ENCODE results near the gene TMEM115. TPM values are rescaled to one million over a fixed set of nuclear protein-coding genes. Genes with fewer than 3 reads are reported as not detected.

Gene TMEM115
- total and polyA plus RNA-seq, 2 experiments from 2014 or later: 17.8 to 49.2 TPM

DNA sequence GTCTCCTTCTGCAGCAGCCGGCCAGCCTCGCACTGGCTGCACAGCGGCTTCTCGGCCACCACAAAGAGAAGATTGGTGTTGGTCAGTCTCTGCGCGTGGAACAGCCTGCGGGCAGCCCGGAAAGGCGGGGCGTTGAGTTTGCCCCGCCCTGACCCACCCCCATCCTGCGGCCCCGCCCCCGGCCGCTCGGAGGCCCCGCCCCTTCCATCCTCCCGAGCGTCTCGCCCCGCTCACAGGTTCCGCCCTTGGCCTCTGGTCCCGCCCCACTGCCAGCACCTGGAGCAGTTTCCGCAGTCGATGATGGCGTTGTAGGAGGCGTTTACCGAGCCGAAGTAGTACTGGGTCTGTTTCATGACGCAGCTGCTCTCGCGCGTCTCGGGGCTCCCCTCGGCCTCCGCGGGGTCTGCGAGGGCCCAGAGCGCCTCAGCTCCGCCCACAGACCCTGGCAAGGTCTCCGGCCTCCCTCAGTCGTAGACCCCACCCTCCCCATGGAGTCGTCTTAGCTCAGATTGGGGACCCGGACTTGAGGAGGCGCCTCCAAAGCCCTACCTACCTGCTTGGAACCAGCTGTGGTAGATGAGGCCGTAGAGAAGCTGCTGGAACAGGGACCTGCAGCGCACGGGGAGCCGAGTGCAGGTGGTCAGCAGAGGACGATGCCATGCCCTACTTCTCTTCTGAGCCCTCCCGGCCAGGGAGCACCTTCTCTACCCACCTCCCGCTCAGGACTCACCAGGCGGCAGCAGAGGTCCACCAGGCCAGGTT is 5.9 kb upstream of the TMEM115 start (continued):
- TF ChIP-seq, protein P1, sequence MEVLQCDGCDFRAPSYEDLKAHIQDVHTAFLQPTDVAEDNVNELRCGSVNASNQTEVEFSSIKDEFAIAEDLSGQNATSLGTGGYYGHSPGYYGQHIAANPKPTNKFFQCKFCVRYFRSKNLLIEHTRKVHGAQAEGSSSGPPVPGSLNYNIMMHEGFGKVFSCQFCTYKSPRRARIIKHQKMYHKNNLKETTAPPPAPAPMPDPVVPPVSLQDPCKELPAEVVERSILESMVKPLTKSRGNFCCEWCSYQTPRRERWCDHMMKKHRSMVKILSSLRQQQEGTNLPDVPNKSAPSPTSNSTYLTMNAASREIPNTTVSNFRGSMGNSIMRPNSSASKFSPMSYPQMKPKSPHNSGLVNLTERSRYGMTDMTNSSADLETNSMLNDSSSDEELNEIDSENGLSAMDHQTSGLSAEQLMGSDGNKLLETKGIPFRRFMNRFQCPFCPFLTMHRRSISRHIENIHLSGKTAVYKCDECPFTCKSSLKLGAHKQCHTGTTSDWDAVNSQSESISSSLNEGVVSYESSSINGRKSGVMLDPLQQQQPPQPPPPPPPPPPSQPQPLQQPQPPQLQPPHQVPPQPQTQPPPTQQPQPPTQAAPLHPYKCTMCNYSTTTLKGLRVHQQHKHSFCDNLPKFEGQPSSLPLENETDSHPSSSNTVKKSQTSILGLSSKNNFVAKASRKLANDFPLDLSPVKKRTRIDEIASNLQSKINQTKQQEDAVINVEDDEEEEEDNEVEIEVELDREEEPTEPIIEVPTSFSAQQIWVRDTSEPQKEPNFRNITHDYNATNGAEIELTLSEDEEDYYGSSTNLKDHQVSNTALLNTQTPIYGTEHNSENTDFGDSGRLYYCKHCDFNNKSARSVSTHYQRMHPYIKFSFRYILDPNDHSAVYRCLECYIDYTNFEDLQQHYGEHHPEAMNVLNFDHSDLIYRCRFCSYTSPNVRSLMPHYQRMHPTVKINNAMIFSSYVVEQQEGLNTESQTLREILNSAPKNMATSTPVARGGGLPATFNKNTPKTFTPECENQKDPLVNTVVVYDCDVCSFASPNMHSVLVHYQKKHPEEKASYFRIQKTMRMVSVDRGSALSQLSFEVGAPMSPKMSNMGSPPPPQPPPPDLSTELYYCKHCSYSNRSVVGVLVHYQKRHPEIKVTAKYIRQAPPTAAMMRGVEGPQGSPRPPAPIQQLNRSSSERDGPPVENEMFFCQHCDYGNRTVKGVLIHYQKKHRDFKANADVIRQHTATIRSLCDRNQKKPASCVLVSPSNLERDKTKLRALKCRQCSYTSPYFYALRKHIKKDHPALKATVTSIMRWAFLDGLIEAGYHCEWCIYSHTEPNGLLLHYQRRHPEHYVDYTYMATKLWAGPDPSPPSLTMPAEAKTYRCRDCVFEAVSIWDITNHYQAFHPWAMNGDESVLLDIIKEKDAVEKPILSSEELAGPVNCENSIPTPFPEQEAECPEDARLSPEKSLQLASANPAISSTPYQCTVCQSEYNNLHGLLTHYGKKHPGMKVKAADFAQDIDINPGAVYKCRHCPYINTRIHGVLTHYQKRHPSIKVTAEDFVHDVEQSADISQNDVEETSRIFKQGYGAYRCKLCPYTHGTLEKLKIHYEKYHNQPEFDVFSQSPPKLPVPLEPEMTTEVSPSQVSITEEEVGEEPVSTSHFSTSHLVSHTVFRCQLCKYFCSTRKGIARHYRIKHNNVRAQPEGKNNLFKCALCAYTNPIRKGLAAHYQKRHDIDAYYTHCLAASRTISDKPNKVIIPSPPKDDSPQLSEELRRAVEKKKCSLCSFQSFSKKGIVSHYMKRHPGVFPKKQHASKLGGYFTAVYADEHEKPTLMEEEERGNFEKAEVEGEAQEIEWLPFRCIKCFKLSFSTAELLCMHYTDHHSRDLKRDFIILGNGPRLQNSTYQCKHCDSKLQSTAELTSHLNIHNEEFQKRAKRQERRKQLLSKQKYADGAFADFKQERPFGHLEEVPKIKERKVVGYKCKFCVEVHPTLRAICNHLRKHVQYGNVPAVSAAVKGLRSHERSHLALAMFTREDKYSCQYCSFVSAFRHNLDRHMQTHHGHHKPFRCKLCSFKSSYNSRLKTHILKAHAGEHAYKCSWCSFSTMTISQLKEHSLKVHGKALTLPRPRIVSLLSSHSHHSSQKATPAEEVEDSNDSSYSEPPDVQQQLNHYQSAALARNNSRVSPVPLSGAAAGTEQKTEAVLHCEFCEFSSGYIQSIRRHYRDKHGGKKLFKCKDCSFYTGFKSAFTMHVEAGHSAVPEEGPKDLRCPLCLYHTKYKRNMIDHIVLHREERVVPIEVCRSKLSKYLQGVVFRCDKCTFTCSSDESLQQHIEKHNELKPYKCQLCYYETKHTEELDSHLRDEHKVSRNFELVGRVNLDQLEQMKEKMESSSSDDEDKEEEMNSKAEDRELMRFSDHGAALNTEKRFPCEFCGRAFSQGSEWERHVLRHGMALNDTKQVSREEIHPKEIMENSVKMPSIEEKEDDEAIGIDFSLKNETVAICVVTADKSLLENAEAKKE (CRISPR knock-in tag; IDR thresholded peaks at IDR 0.05): no peak
- TF ChIP-seq POLR2AphosphoS5 (IDR thresholded peaks at IDR 0.05; ENCODE audit: low read depth): peak; percentile 53; the same call in 1 of the 2 replicates
- TF ChIP-seq ZNF331 (CRISPR knock-in tag; IDR thresholded peaks at IDR 0.05; ENCODE audit: low read depth): no peak
- no peak for TF ChIP-seq EZH2phosphoT487 (IDR thresholded peaks at IDR 0.05; ENCODE audit: unreplicated experiment)
- TF ChIP-seq, protein P2, sequence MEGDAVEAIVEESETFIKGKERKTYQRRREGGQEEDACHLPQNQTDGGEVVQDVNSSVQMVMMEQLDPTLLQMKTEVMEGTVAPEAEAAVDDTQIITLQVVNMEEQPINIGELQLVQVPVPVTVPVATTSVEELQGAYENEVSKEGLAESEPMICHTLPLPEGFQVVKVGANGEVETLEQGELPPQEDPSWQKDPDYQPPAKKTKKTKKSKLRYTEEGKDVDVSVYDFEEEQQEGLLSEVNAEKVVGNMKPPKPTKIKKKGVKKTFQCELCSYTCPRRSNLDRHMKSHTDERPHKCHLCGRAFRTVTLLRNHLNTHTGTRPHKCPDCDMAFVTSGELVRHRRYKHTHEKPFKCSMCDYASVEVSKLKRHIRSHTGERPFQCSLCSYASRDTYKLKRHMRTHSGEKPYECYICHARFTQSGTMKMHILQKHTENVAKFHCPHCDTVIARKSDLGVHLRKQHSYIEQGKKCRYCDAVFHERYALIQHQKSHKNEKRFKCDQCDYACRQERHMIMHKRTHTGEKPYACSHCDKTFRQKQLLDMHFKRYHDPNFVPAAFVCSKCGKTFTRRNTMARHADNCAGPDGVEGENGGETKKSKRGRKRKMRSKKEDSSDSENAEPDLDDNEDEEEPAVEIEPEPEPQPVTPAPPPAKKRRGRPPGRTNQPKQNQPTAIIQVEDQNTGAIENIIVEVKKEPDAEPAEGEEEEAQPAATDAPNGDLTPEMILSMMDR (conservative IDR thresholded peaks at IDR 0.05; ENCODE audit: low read depth in 2 of 2): peak; percentile 17 to 60; a peak in 2 of 4 replicates
- no peak for TF ChIP-seq NANOG (IDR thresholded peaks at IDR 0.05; ENCODE audit: borderline replicate concordance)

Data from GM23338 (cell line).